Activated naive CD4-positive, alpha-beta T cell treated with anti-CD3 and anti-CD28 coated beads, Interleukin-2, amount 10 ng/mL, durations not matched to agents 7 days and 5 days (primary cell): ENCODE data around the gene DNAJC25.

ENCODE experiments used
- CTCF ChIA-PET: fragments of 350-600 bp; sonication (Branson Sonifier 250); formaldehyde crosslinking; loops from one replicate; lab custom pipeline; 2021; ENCODE audit warnings: antibody characterized with exemption; lab: Charles Lee
- DNase-seq: peaks from one replicate; pipeline ENCODE4 v3.0.0-alpha.2; 2020
- H3K27ac Mint-ChIP-seq: one replicate; pipeline ENCODE4 v1.8.0; 2021; ENCODE audit warnings: mild to moderate bottlenecking, moderate library complexity, mixed read lengths
- H3K27me3 Mint-ChIP-seq: one replicate; pipeline ENCODE4 v1.8.0; 2021; ENCODE audit warnings: mild to moderate bottlenecking, mixed read lengths
- H3K36me3 Mint-ChIP-seq: one replicate; pipeline ENCODE4 v1.8.0; 2021; ENCODE audit warnings: mixed read lengths
- H3K4me1 Mint-ChIP-seq: one replicate; pipeline ENCODE4 v1.8.0; 2021; ENCODE audit warnings: mixed read lengths
- H3K4me3 Mint-ChIP-seq: one replicate; pipeline ENCODE4 v1.8.0; 2021; ENCODE audit warnings: mild to moderate bottlenecking, moderate library complexity, mixed read lengths
- H3K9me3 Mint-ChIP-seq: one replicate; pipeline ENCODE4 v1.8.0; 2021; ENCODE audit warnings: mixed read lengths

DNAJC25 gene

GRCh38 chr9:111633389-111633736 is 2.2 kb downstream of the DNAJC25 start:
- no peaks in the 10 kb centered on the region for H3K9me3 Mint-ChIP-seq
- DNase-seq, result no peak
- CTCF ChIA-PET, result no interaction called here
- H3K4me1 Mint-ChIP-seq, result peaks cover 44% of the 10 kb centered on the region
- peaks cover 13% of the 10 kb centered on the region for H3K36me3 Mint-ChIP-seq
- H3K4me3 Mint-ChIP-seq, result peak overlapping the region; percentile 96
- H3K27ac Mint-ChIP-seq, result no peak overlapping the region
- no peaks in the 10 kb centered on the region for H3K27me3 Mint-ChIP-seq

- no peak for DNase-seq
- Mint-ChIP-seq H3K4me1 (peaks cover 44% of the 10 kb centered on the region), H3K4me3 (no peak overlapping the region), H3K36me3 (peaks cover 13% of the 10 kb centered on the region), H3K27me3 (no peaks in the 10 kb centered on the region), H3K9me3 (no peaks in the 10 kb centered on the region), H3K27ac (no peak overlapping the region)
- CTCF ChIA-PET, result no interaction called here
Measured at GRCh38 chr9:111634860-111635259, 3.7 kb downstream of the DNAJC25 start.

GRCh38 chr9:111637421-111637950 is 6.4 kb downstream of the DNAJC25 start:
- H3K4me1 Mint-ChIP-seq, result peaks cover 25% of the 10 kb centered on the region
- peaks cover 13% of the 10 kb centered on the region for H3K36me3 Mint-ChIP-seq
- CTCF ChIA-PET, result no interaction called here
- no peaks in the 10 kb centered on the region for H3K9me3 Mint-ChIP-seq
- no peak overlapping the region for H3K27ac Mint-ChIP-seq
- no peak for DNase-seq
- H3K27me3 Mint-ChIP-seq, result no peaks in the 10 kb centered on the region
- no peak overlapping the region for H3K4me3 Mint-ChIP-seq

- CTCF ChIA-PET, result no interaction called here
- no peaks in the 10 kb centered on the region for H3K9me3 Mint-ChIP-seq
- no peaks in the 10 kb centered on the region for H3K27me3 Mint-ChIP-seq
- H3K27ac Mint-ChIP-seq, result no peak overlapping the region
- H3K4me3 Mint-ChIP-seq, result no peak overlapping the region
- no peak for DNase-seq
- H3K4me1 Mint-ChIP-seq, result no peaks in the 10 kb centered on the region
- peaks cover 13% of the 10 kb centered on the region for H3K36me3 Mint-ChIP-seq
Measured at GRCh38 chr9:111644195-111644772, 13.2 kb downstream of the DNAJC25 start.

- CTCF ChIA-PET, result no interaction called here
- no peak overlapping the region for H3K4me3 Mint-ChIP-seq
- H3K9me3 Mint-ChIP-seq, result no peaks in the 10 kb centered on the region
- no peak for DNase-seq
- H3K4me1 Mint-ChIP-seq, result no peaks in the 10 kb centered on the region
- H3K36me3 Mint-ChIP-seq, result peaks cover 20% of the 10 kb centered on the region
- H3K27me3 Mint-ChIP-seq, result no peaks in the 10 kb centered on the region
- no peak overlapping the region for H3K27ac Mint-ChIP-seq
Measured at GRCh38 chr9:111645806-111646205, 14.7 kb downstream of the DNAJC25 start.

- Mint-ChIP-seq H3K9me3 (no peaks in the 10 kb centered on the region), H3K4me3 (no peak overlapping the region), H3K4me1 (no peaks in the 10 kb centered on the region), H3K36me3 (peaks cover 20% of the 10 kb centered on the region), H3K27me3 (no peaks in the 10 kb centered on the region), H3K27ac (no peak overlapping the region)
- CTCF ChIA-PET, result no interaction called here
- no peak for DNase-seq
Measured at GRCh38 chr9:111646417-111646816, 15.3 kb downstream of the DNAJC25 start.

- DNase-seq, result no peak
- Mint-ChIP-seq H3K36me3 (peaks cover 20% of the 10 kb centered on the region), H3K27ac (no peak overlapping the region), H3K4me3 (no peak overlapping the region), H3K4me1 (no peaks in the 10 kb centered on the region), H3K9me3 (no peaks in the 10 kb centered on the region), H3K27me3 (no peaks in the 10 kb centered on the region)
- CTCF ChIA-PET, result no interaction called here
Measured at GRCh38 chr9:111648066-111648465, 16.9 kb downstream of the DNAJC25 start.

GRCh38 chr9:111649016-111649415 is 17.9 kb downstream of the DNAJC25 start:
- Mint-ChIP-seq H3K4me1 (no peaks in the 10 kb centered on the region), H3K9me3 (no peaks in the 10 kb centered on the region), H3K36me3 (peaks cover 20% of the 10 kb centered on the region), H3K27ac (no peak overlapping the region), H3K27me3 (no peaks in the 10 kb centered on the region), H3K4me3 (no peak overlapping the region)
- CTCF ChIA-PET, result no interaction called here
- no peak for DNase-seq

GRCh38 chr9:111657051-111657450 is 25.9 kb downstream of the DNAJC25 start:
- no peak for DNase-seq
- Mint-ChIP-seq H3K27ac (no peak overlapping the region), H3K4me1 (peaks cover 7% of the 10 kb centered on the region), H3K9me3 (no peaks in the 10 kb centered on the region), H3K4me3 (no peak overlapping the region), H3K36me3 (peaks cover 3% of the 10 kb centered on the region), H3K27me3 (peaks cover 4% of the 10 kb centered on the region)
- CTCF ChIA-PET, result interaction anchor here (0.8 kb wide), 1 partner anchor 9 kb away, joined by 3 read pairs; no protein-coding TSS in a partner anchor

- Mint-ChIP-seq H3K27ac (no peak overlapping the region), H3K4me1 (peaks cover 22% of the 10 kb centered on the region), H3K9me3 (no peaks in the 10 kb centered on the region), H3K27me3 (peaks cover 4% of the 10 kb centered on the region), H3K36me3 (peaks cover 7% of the 10 kb centered on the region), H3K4me3 (no peak overlapping the region)
- no peak for DNase-seq
- CTCF ChIA-PET, result interaction anchor here (0.6 kb wide), 1 partner anchor 70 kb away, joined by 3 read pairs; no protein-coding TSS in a partner anchor
Measured at GRCh38 chr9:111658943-111659342, 27.8 kb downstream of the DNAJC25 start.

- CTCF ChIA-PET, result interaction anchor here (0.6 kb wide), 1 partner anchor 70 kb away, joined by 3 read pairs; no protein-coding TSS in a partner anchor
- Mint-ChIP-seq H3K9me3 (no peaks in the 10 kb centered on the region), H3K27me3 (peaks cover 4% of the 10 kb centered on the region), H3K27ac (no peak overlapping the region), H3K36me3 (peaks cover 9% of the 10 kb centered on the region), H3K4me1 (peaks cover 27% of the 10 kb centered on the region), H3K4me3 (no peak overlapping the region)
- no peak for DNase-seq
Measured at GRCh38 chr9:111659691-111660090, 28.6 kb downstream of the DNAJC25 start.

- peak; percentile 78 for DNase-seq
- Mint-ChIP-seq H3K27me3 (peaks cover 4% of the 10 kb centered on the region), H3K4me3 (peak within 1 kb of the TSS; percentile 94), H3K4me1 (peaks cover 31% of the 10 kb centered on the region), H3K9me3 (no peaks in the 10 kb centered on the region), H3K27ac (peak within 1 kb of the TSS; percentile 94), H3K36me3 (peaks cover 17% of the 10 kb centered on the region)
- CTCF ChIA-PET, result interaction anchor here (0.9 kb wide), 1 partner anchor 30 kb away, joined by 3 read pairs; the partner anchor contains the start of gene DNAJC25
Measured at GRCh38 chr9:111661150-111661801, 30.1 kb downstream of the DNAJC25 start, which contains the start of gene GNG10. TSS of gene GNG10 (plus strand) at chr9:111661605. CDS start at chr9:111661635, 30 bp downstream.

GRCh38 chr9:111661802-111662521 is 30.8 kb downstream of the DNAJC25 start:
- Mint-ChIP-seq H3K9me3 (no peaks in the 10 kb centered on the region), H3K27me3 (peaks cover 4% of the 10 kb centered on the region), H3K36me3 (peaks cover 21% of the 10 kb centered on the region), H3K4me3 (peak overlapping the region; percentile 94), H3K4me1 (peaks cover 31% of the 10 kb centered on the region), H3K27ac (peak overlapping the region; percentile 94)
- CTCF ChIA-PET, result interaction anchor here (0.9 kb wide), 1 partner anchor 31 kb away, joined by 3 read pairs; the partner anchor contains the start of gene DNAJC25
- peak; percentile 55 for DNase-seq

GRCh38 chr9:111662576-111663300 is 31.6 kb downstream of the DNAJC25 start:
- Mint-ChIP-seq H3K4me3 (peak overlapping the region; percentile 94), H3K27me3 (peaks cover 4% of the 10 kb centered on the region), H3K27ac (peak overlapping the region; percentile 94), H3K36me3 (peaks cover 28% of the 10 kb centered on the region), H3K9me3 (no peaks in the 10 kb centered on the region), H3K4me1 (peaks cover 33% of the 10 kb centered on the region)
- CTCF ChIA-PET, result no interaction called here
- DNase-seq, result peak; percentile 55
